Peyer's patch (tissue), 4 donors: ENCODE measurements around the gene CXXC4.

Experiments
- CTCF ChIP-seq, 6 experiments: fragments of 450-650 bp in 4 of 6; fragments of 200-600 bp in 2 of 6; sonication (generic) in 1 of 6; IDR thresholded peaks; one replicate each; pipeline ENCODE4 v1.5.1; 2017 to 2019; ENCODE audit warnings: antibody characterized with exemption in 6 of 6, mild to moderate bottlenecking in 3 of 6, moderate library complexity in 1 of 6
- POLR2A ChIP-seq, 2 donors: fragments of 450-650 bp; IDR thresholded peaks; one replicate each; pipeline ENCODE4 v1.5.1; 2017; ENCODE audit warnings: antibody characterized with exemption in 2 of 2, mild to moderate bottlenecking in 2 of 2, moderate library complexity in 2 of 2

- no peak for TF ChIP-seq CTCF (IDR thresholded peaks at IDR 0.05)
- TF ChIP-seq POLR2A (IDR thresholded peaks at IDR 0.05) = no peak
These were observed 38.0 kb upstream of the CXXC4 start for GRCh38 chr4:104532677-104533076.
